Stimulated activated CD8-positive, alpha-beta memory T cell treated with anti-CD3 and anti-CD28 coated beads, Interleukin-2, amount 100 ng/mL, for 48 hours (primary cell): ENCODE measurements around the gene TARBP2.
"Not testable (repeated sequence)": the region's sequence is repeated elsewhere in the genome, so short reads cannot be mapped to it uniquely, and the experiment has no call there.

Experiments used
- DNase-seq, 2 donors: peaks; one replicate each; pipeline ENCODE4 v3.0.0-alpha.2; 2020; ENCODE audit warnings: low read depth in 2 of 2

The TARBP2 gene

DNA sequence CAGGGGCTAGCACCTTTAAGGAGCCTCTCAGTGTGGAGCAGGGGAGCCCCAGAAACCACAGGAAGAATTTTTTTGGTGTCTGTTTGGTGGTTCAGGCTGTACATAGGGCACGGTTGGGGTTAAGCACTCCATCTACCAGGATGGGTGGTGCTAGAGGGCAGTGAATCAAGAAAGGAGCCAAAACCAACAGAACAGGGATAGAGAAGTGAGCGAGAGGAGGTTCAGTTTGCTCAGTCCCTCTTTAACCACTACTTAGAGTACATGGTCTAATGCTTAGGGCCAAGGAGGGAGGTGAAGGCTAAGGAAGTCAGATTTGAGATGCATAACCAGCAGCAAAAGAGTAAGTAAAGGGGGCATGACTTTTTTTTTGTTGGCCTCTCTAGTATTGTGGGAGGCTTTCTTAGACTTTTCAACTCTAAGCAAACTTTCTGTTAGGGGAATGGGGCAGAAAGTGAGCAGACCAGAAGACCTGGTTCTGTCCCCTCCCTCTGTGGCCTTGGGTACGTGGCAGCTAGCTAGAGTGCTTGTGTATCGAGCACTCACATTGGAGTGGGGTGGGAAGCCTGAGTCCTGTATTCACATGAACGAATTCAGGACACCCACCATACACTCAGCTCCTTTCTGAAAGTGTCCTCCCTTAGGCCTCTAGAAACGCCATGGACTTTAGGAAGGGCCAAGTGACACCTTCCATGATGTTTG is 12.8 kb downstream of the TARBP2 start:
- no peak for DNase-seq

DNA sequence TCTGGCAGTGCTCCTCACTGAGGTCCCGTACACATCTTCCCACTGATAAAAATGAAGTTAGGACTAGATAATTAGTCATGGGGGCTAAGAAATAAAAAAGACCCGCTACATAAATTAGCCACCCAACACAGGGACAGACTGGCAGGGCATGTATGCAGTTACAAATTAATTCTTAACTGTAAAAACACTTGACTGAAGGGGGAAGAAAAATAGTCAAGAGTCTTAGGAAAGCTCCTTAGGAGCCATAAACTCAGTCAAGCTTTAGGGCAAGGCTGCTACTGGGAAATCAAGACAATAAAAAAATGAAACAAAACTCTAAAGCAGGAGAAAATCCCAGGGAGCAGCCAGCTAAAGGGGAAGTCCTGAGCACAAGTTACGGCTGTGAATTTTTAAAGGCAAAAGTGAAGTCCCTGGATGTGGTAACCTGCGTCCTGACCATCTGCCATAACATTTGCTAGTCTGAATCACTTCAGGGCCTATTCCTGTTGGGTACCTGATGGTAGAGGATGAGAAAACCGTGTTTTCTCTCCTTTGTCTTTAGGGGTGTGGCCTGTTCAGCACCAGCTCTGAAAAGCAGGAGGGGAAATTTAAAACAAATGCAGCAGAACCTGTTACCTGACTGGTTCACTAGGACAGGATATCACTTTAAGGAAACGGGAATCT is 13.7 kb downstream of the TARBP2 start:
- DNase-seq: no peak

DNA sequence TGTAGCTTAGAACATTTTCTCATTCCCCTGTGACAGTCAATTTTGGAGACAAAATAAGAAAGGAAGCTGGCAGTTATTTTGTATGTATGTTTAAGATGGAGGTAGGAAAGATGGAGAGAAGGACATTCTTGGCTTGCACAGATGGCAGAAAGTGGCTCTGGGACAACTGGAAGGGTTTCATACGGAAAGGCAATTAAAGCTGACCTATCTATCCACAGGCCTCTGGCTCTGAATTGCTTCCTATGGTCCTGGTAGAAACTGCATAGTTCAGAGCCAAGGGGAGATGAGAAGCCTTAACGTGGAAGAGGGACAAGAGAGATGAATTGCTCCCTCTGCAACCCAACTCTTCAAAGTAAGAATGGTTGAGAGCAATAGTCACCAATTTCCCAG is 14.2 kb downstream of the TARBP2 start:
- DNase-seq: no peak

DNA sequence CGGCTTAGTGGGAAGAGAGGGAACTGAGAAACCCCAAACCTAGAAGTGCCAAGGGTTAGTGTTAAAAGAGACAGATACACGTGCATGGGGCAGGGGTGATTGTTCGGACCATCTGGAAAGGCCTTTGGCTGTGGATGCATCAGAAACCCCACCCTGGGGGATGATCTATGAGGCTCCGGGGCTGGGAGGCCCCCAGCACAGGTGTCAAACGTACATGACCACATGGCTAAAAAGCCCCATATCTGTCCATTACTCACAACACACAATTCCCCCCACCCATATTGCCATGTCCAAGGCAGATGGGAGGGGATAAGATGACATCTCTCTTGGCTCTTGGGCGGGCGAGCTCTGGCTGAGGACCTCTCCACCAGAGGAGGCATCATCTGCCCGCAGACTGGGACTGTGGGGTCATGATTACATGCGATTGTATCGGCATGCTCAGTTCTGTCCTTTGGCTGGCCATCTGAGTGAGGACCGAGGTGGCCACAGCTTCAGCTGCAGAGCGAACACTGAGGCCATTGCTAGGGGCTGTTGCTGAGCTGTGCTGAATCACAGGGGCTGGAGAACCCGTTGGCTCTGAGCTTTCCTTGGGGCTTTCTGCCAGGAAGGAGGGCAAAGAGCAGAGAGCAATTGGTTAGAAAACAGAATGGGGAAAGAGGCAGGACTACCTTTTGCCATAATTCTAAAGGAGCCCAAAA is 15.8 kb downstream of the TARBP2 start:
- DNase-seq: no peak

- no peak for DNase-seq
Measured at GRCh38 chr12:53518381-53518780, 17.3 kb downstream of the TARBP2 start.

DNA sequence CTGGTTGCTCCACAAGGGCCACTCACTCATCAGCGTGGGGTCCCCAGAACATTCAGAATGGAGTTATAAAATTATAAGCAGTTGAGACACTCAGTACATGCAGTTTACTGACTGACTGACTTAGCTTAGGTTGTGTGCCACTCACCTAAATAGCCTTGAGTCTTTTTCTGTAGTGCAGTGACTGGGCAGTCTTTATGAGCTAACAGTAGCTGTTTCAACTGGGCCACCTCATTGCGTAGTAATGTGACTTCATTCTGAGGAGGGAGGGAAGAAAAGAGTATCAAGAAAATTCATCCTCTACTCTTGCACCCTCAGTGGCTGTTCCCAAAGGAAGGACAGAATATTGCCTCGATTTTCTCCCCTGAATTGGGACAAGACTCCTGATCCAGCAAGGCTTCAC is 22.0 kb downstream of the TARBP2 start:
- DNase-seq: no peak

- DNase-seq: no peak
Measured at GRCh38 chr12:53524476-53524875, 23.4 kb downstream of the TARBP2 start.

- no peak for DNase-seq
Measured at GRCh38 chr12:53530061-53530460, 29.0 kb downstream of the TARBP2 start.

DNA sequence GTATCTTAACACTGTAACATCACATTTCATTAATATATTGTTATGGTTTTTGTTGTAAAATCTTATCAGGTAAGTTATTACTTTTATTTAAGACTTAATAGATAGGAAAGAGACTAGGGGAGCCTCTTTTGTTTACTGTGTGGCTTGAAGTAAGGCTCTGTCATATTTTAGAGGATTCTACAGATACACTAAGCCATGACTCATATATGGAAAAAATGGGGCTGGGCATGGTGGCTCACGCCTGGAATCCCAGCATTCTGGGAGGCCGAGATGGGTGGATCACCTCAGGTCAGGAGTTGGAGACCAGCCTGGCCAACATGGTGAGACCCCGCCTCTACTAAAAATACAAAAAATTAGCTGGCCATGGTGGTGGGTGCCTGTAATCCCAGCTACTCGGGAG is 29.8 kb downstream of the TARBP2 start:
- DNase-seq: no peak

DNA sequence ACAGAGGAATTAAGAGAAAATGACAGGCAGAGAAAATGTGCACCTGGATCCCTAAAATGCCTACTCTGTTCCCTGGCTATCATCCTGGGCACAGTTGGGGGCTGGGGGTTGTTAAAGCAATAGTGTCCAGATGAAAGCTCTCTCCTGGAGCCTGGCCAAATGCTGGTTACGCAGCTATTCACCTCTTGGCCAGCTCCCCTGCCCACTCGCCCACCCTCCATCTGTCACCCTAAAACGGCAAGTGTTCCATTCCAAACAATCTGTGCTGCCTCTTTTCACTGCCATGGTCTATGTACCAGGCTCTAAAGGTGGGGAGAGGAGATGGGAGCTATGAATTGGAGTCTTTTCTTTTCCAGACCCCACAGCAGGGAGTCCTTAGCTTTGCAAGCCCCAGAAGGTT is 30.9 kb downstream of the TARBP2 start:
- DNase-seq: no peak

GRCh38 chr12:53532524-53533445 is 31.7 kb downstream of the TARBP2 start:
- DNase-seq: no peak

- DNase-seq: no peak
Measured at GRCh38 chr12:53533471-53533870, 32.4 kb downstream of the TARBP2 start.

GRCh38 chr12:53536962-53537361 is 35.9 kb downstream of the TARBP2 start:
- no peak for DNase-seq

DNA sequence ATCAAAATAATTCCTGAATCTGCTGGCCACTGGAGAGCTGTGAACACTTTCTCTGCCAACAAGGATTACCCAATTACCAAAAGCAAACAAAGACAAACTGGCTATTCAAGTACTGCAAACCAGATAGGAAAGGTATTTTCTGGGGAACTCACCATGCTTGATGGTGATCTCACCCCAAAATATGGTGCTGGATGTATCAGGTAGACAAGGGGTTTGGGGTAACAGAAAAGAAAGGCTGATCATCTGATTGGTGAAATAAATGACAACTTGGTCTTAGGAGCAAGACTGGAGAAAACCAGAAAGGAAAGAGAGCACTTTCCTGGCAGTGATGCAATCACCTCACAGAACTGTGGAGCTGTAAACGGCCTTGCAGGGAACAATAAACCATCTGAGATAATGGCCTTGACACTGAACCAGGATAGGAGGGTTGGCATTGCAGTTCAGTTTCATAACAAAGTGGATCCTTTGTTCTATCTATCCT is 37.2 kb downstream of the TARBP2 start:
- DNase-seq: no peak

GRCh38 chr12:53539526-53539925 is 38.4 kb downstream of the TARBP2 start:
- DNase-seq: no peak

GRCh38 chr12:53543539-53543938 is 42.5 kb downstream of the TARBP2 start:
- peak; percentile 2 to 33 for DNase-seq

DNA sequence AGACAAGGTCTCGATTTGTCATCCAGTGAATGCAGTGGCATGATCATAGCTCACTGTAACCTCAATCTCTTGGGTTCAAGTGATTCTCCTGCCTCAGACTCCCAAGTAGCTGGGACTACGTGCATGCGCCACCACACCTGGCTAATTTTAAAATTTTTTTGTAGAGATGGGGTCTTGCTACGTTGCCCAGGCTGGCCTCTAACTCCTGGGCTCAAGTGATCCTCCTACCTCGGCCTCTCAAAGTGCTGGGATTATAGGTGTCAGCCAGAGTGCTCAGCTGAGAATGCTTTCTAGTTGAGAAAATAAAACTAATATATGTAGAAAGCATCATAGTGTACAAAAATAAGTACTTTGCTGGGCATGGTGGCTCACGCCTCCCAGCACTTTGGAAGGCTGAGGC is 47.3 kb downstream of the TARBP2 start:
- not testable (repeated sequence) for DNase-seq

DNA sequence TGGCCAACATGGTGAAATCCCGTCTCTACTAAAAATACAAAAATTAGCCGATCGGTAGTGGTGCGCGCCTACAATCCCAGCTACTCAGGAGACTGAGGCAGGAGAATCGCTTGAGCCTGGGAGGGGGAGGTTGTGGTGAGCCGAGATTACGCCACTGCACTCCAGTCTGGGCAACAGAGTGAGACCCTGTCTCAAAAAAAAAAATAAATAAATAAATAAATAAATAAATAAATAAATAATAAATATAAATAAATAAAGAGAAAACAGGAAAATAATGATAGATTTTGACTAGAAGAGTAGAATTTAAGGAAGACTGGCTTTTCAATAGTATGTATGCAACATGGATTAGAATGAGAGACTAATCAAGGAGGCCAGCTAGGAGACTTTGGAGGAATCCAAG is 49.0 kb downstream of the TARBP2 start:
- not testable (repeated sequence) for DNase-seq

- DNase-seq: no peak
Measured at GRCh38 chr12:53550595-53550994, 49.5 kb downstream of the TARBP2 start.

GRCh38 chr12:53551889-53552291 is 50.8 kb downstream of the TARBP2 start:
- DNase-seq: no peak

GRCh38 chr12:53552361-53553327 is 51.6 kb downstream of the TARBP2 start:
- DNase-seq: no peak
